GM23338 (cell line): ENCODE results near the gene GRIA3.

Experiments used
- CREB1 ChIP-seq: fragments of 250-450 bp; sonication (Bioruptor Pico); IDR thresholded peaks from 2 replicates; pipeline ENCODE4 v1.5.0; 2020; ENCODE audit warnings: low read depth, mild to moderate bottlenecking, moderate library complexity
- CTCF ChIP-seq, 2 experiments: fragments of 200-600 bp in 1 of 2; sonication (generic) in 1 of 2; conservative IDR thresholded peaks; 2 replicates each; pipeline versions ENCODE4 v1.5.1 to v1.6.1; 2016 to 2017; ENCODE audit warnings: antibody characterized with exemption in 2 of 2, low read depth in 2 of 2, mild to moderate bottlenecking in 2 of 2, moderate library complexity in 1 of 2
- EZH2 ChIP-seq: fragments of 200-600 bp; sonication (generic); IDR thresholded peaks from one replicate; pipeline ENCODE4 v1.8.0; 2017; ENCODE audit warnings: antibody characterized with exemption, mild to moderate bottlenecking, low read depth; ENCODE audit not compliant: unreplicated experiment
- EZH2phosphoT487 ChIP-seq: fragments of 200-600 bp; sonication (generic); IDR thresholded peaks from one replicate; pipeline ENCODE4 v1.8.1; 2018; ENCODE audit warnings: antibody characterized with exemption; ENCODE audit not compliant: unreplicated experiment
- JUNB ChIP-seq: IDR thresholded peaks from one replicate; pipeline ENCODE4 v1.6.1; 2016; ENCODE audit warnings: antibody characterized with exemption; ENCODE audit not compliant: unreplicated experiment
- POLR2AphosphoS5 ChIP-seq: IDR thresholded peaks from 2 replicates; pipeline ENCODE4 v1.6.1; 2016; ENCODE audit warnings: antibody characterized with exemption, low read depth
- TF ChIP-seq, protein P1 (sequence below): IDR thresholded peaks from 2 replicates; pipeline ENCODE4 v1.6.1; 2016; ENCODE audit warnings: antibody characterized with exemption

GRCh38 chrX:123425904-123426303 lies 241.8 kb downstream of the GRIA3 start:
- TF ChIP-seq EZH2 (no peak), CTCF (conservative IDR thresholded peaks at IDR 0.05; ENCODE audit: low read depth in 2 of 2) (no peak), POLR2AphosphoS5 (no peak), EZH2phosphoT487 (no peak), CREB1 (no peak), JUNB (no peak)
- TF ChIP-seq, protein P1, sequence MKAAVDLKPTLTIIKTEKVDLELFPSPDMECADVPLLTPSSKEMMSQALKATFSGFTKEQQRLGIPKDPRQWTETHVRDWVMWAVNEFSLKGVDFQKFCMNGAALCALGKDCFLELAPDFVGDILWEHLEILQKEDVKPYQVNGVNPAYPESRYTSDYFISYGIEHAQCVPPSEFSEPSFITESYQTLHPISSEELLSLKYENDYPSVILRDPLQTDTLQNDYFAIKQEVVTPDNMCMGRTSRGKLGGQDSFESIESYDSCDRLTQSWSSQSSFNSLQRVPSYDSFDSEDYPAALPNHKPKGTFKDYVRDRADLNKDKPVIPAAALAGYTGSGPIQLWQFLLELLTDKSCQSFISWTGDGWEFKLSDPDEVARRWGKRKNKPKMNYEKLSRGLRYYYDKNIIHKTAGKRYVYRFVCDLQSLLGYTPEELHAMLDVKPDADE, result no peak
